Activated T-cell treated with anti-CD3 and anti-CD28 coated beads, Interleukin-2, amount 50 U/mL, for 72 hours (primary cell): Measurements from ENCODE around the gene RGS9. TPM values are rescaled to one million over a fixed set of nuclear protein-coding genes. Genes with fewer than 3 reads are reported as not detected.
A peak's percentile ranks its signal among the peaks of the same experiment; 100 is the strongest.

ENCODE experiments used
- ATAC-seq, 2 donors: fragments of 150-1000 bp; cut with Tn5 transposase; replicated peaks in 1 of 2; 2 replicates each; pipeline ENCODE4 v1.10.0; 2021; ENCODE audit warnings: moderate library complexity in 2 of 2, mild to moderate bottlenecking in 1 of 2
- DNase-seq, 2 donors: peaks; one replicate each; pipeline ENCODE4 v3.0.0; 2021 to 2022; ENCODE audit warnings: mixed read lengths in 1 of 2
- H3K27ac Mint-ChIP-seq: one replicate; pipeline ENCODE4 v1.8.0; 2022; ENCODE audit warnings: mild to moderate bottlenecking, moderate library complexity, mixed read lengths
- H3K27me3 Mint-ChIP-seq: one replicate; pipeline ENCODE4 v1.8.0; 2022; ENCODE audit warnings: low read depth, mixed read lengths
- H3K36me3 Mint-ChIP-seq, 2 donors: one replicate each; pipeline ENCODE4 v1.8.0; 2022; ENCODE audit warnings: mixed read lengths in 2 of 2, mild to moderate bottlenecking in 1 of 2; ENCODE audit not compliant: insufficient read depth in 2 of 2
- H3K4me1 Mint-ChIP-seq: one replicate; pipeline ENCODE4 v1.8.0; 2022; ENCODE audit warnings: low read depth, mixed read lengths
- H3K4me3 Mint-ChIP-seq, 2 donors: one replicate each; pipeline ENCODE4 v1.8.0; 2022; ENCODE audit warnings: mild to moderate bottlenecking in 2 of 2, mixed read lengths in 2 of 2, moderate library complexity in 2 of 2
- H3K9me3 Mint-ChIP-seq, 2 donors: one replicate each; pipeline ENCODE4 v1.8.0; 2022; ENCODE audit warnings: mixed read lengths in 2 of 2
- total RNA-seq, 2 donors: library from RNA; stranded (reverse); gene quantifications; one replicate each; pipeline ENCODE4 v1.2.3, GENCODE V29; 2022

The RGS9 gene
- total RNA-seq, 2 donors from 2014 or later, result 5.8 to 16.6 TPM

DNA sequence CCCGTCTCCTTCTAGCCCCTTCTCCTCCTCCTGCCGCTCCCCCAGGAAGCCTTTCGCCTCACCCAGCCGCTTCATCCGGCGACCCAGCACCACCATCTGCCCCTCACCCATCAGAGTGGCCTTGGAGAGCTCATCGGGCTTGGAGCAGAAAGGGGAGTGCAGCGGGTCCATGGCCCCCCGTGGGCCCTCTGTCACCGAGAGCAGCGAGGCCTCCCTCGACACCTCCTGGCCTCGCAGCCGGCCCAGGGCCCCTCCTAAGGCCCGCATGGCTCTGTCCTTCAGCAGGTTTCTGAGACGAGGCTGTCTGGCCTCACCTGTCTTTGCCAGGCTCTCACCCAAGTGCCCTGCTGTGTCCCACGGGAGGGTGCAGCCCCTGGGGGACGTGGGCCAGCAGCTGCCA lies 87.9 kb downstream of the RGS9 start:
- Mint-ChIP-seq H3K27me3 (peaks cover 30% of the 10 kb centered on the region), H3K4me3 (no peak overlapping the region)

DNA sequence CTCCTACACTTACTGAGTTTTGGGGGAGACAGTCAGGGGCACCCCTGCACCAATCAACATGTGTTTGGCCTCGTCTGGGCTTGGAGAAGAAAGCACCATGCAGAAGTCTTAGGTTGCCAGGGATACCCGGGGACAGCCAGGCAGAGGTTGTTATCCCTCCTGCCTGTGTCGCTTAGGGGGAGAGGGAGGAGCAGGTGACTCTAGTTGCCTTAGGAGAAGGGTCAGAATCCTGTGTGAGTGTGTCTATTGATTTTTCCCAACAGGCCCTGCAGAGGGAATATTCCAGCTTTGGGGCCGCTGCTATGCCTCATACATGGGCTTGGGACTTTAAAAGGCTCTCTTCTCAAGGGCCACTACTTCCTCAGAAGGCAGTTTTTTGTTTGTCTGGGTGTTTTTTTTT lies 89.1 kb downstream of the RGS9 start:
- Mint-ChIP-seq H3K27me3 (peaks cover 30% of the 10 kb centered on the region), H3K36me3 (no peaks in the 10 kb centered on the region), H3K4me3 (no peak overlapping the region), H3K27ac (no peak overlapping the region), H3K4me1 (peaks cover 44% of the 10 kb centered on the region), H3K9me3 (peaks cover 0 to 3% of the 10 kb centered on the region in 2 donors)
- no peak for ATAC-seq
- DNase-seq, result no peak

More for the DNA sequence above, 87.9 kb downstream of the RGS9 start:
- no peak overlapping the region for H3K27ac Mint-ChIP-seq
- peaks cover 0 to under 1% of the 10 kb centered on the region in 2 donors for H3K9me3 Mint-ChIP-seq
- DNase-seq (no peak), ATAC-seq (no peak)
- H3K36me3 Mint-ChIP-seq, result no peaks in the 10 kb centered on the region
- H3K4me1 Mint-ChIP-seq, result peaks cover 33% of the 10 kb centered on the region

DNA sequence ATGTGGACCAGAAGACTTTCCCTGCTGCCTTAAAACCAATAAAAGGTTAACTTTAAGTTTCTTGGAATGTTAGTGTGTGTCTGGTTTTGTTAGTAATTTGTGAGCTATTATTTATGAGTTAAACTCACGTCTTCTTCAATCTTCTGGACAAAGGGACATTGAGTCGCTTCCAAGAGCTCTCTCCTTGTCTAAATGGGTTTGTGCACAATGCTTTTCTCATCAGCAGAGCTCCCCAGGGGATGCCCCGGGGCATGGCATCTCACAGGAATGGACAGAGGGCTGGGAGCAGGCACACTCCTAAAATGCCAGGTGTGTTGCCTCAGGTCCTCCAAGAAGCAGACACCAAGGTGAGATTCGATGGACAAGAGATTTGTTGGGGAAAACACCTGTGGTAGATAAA lies 90.5 kb downstream of the RGS9 start:
- DNase-seq (no peak), ATAC-seq (no peak)
- Mint-ChIP-seq H3K9me3 (peaks cover 0 to 3% of the 10 kb centered on the region in 2 donors), H3K36me3 (no peaks in the 10 kb centered on the region), H3K27me3 (peaks cover 24% of the 10 kb centered on the region), H3K27ac (no peak overlapping the region), H3K4me1 (peaks cover 51% of the 10 kb centered on the region), H3K4me3 (peak overlapping the region in 1 of 2 donors; percentile 6)

DNA sequence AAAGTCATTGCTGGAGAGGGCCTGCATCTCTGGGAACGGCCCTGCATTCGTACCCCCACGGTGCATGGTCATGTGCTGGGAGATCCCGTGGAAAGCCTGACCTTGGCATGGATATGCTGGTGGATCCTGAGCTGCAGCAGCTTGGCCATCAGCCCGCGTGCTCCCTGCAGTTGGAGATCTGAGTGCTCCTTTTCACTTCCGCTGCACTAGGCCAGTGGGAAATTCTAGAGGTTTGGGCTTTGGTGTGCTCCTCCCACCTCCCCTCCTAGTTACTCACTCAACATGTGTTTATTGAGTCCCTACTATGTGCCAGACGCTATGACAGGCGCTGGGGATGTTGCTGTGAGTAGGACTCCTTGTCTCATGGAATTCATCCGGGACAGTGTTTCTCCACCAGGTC lies 91.1 kb downstream of the RGS9 start:
- Mint-ChIP-seq H3K4me3 (peak overlapping the region; percentile 50 to 77), H3K9me3 (peaks cover 0 to 3% of the 10 kb centered on the region in 2 donors), H3K27me3 (peaks cover 24% of the 10 kb centered on the region), H3K4me1 (peaks cover 51% of the 10 kb centered on the region), H3K36me3 (no peaks in the 10 kb centered on the region), H3K27ac (no peak overlapping the region)
- ATAC-seq (no peak), DNase-seq (no peak)

DNA sequence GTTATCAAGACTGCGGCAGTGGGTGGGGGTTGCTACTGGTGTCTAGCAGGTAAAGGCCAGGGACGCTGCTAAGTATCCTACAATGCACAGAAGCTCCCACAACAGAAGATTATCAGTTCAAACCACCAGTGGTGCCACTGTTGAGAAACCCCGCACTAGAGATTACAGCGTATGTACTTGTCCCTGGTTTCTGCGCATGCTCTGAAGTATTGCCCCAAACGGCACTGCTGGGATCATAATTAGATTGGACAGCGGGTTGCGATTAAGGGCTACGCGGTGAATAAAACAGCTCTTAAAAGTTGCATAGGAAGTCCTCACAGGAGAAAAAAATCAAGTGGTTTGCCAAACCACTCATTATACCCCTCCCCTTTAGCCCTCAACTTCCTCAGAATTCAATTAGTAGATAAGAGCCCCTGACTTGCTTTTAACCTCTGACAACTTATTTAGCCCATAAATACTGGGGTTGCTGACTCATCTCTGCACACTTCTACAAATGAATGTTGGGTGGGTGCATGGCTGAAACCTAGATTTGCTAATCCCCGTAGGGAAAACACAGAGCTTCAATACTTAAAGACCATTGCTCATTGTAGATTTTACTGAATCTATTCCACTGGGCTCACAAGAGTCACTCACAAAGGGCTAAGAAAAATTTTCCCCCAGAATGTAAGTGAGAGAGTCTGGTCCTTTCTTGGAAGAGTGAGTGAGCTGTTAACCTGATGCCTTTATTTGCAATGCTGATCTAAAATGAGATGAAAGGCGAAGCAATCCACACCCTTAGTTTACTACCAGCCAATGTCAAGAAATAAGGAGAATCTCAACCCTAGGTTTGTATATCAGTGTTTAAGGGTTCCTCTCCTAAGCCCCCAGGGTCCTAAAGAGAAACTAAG lies 91.8 kb downstream of the RGS9 start:
- peak; percentile 90 for ATAC-seq
- H3K36me3 Mint-ChIP-seq, result no peaks in the 10 kb centered on the region
- peak; percentile 71 to 77 for DNase-seq
- H3K27me3 Mint-ChIP-seq, result peaks cover 25% of the 10 kb centered on the region
- peak overlapping the region; percentile 90 for H3K27ac Mint-ChIP-seq
- peaks cover 0 to 3% of the 10 kb centered on the region in 2 donors for H3K9me3 Mint-ChIP-seq
- H3K4me3 Mint-ChIP-seq, result peak overlapping the region; percentile 50 to 77
- peaks cover 51% of the 10 kb centered on the region for H3K4me1 Mint-ChIP-seq

DNA sequence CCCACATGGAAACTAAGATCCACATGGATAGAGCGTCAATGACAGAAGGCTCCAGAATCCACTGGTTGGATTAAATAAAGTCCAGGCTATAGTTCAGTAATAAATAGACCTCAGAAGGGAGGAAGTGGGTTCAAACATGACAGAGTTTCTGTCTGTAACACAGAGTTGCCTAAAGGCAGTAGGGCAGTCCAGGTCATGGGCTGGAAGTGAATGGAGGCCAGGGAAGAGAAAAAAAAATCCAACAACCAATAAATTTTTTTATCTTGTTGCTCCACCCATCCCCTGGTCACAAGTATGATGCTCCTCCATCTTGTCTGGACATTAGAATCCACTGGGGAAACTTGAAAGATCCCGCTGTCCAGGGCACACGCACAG lies 92.4 kb downstream of the RGS9 start:
- Mint-ChIP-seq H3K4me1 (peaks cover 51% of the 10 kb centered on the region), H3K4me3 (peak overlapping the region; percentile 50 to 77), H3K27ac (peak overlapping the region; percentile 90), H3K36me3 (no peaks in the 10 kb centered on the region), H3K27me3 (peaks cover 31% of the 10 kb centered on the region), H3K9me3 (peaks cover 0 to 3% of the 10 kb centered on the region in 2 donors)
- DNase-seq (no peak), ATAC-seq (peak; percentile 26 to 49)

DNA sequence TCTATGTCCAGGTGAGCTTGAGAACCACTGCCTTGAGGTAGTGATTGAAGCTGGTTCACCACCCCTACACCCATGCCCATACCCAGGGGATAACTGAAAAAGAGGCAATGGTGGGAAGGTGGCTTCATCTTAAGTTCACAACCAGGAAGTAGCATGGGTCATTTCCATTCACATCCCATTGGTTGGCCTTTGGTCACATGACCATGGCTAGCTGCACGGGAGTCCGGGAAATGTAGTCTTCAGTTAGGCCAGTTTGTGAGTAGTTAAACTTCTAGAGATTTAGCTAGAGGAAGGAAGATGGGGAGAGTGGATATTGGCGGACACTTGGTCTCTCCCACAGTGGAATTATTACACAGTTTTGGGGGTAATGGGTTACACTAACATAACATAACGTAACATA lies 92.9 kb downstream of the RGS9 start:
- ATAC-seq, result no peak
- peak overlapping the region; percentile 50 to 77 for H3K4me3 Mint-ChIP-seq
- peaks cover 0 to 3% of the 10 kb centered on the region in 2 donors for H3K9me3 Mint-ChIP-seq
- peaks cover 53% of the 10 kb centered on the region for H3K4me1 Mint-ChIP-seq
- H3K27ac Mint-ChIP-seq, result peak overlapping the region; percentile 90
- H3K36me3 Mint-ChIP-seq, result no peaks in the 10 kb centered on the region
- no peak for DNase-seq
- peaks cover 31% of the 10 kb centered on the region for H3K27me3 Mint-ChIP-seq

DNA sequence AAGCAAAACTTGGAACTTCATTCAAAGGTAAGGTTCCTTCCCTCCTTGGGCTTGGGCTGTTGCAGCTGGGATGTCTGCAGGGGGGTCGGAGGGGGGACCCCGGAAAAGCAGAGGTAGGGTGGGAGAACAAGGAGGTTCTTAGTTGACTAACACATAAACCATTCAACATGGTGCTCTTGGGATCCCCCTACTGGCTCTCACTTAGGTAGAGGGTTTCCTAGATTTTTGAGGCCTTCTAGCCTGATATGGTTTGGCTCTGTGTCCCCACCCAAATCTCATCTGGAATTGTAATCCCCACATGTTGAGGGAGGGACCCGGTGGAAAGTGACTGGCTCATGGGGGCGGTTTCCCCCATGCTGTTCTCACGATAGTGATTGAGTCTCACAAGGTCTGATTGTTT lies 93.9 kb downstream of the RGS9 start:
- Mint-ChIP-seq H3K4me3 (no peak overlapping the region), H3K9me3 (peaks cover 0 to 4% of the 10 kb centered on the region in 2 donors), H3K27me3 (peaks cover 23% of the 10 kb centered on the region), H3K36me3 (no peaks in the 10 kb centered on the region), H3K27ac (no peak overlapping the region), H3K4me1 (peaks cover 50% of the 10 kb centered on the region)
- ATAC-seq, result no peak
- DNase-seq, result no peak

DNA sequence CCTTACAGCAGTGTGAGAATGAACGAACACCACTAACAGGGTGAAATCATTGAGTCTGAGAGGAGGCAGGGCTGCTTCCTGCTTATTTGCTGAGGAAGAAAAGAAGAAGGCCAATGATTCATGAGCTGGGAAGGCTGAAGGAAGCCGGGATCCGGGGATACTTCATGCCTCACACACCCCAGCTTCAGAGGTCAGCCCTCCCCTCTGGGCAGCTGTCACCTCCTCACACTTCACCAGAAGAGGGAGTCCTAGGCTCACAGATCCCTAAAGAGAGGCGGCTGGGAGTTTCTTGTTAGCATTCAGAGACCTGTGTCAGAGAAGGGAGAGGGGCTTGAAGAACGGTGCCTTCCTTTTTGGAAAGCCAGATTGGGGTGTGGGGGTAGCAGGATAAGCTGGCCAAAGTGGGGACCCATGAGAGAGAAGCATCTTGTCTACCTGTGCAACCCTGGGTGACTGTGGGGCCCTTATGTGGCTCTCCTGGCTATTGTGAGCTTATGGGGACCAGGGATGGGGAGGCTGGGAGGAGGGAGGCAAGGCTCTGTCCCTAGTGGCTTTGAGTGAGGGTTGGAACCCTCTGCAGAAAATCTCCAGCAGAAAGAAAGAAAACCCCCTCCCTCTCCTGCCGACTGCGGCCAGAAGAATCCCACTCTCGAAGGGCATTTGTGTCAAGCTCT lies 94.6 kb downstream of the RGS9 start:
- Mint-ChIP-seq H3K27ac (no peak overlapping the region), H3K9me3 (peaks cover 0 to 4% of the 10 kb centered on the region in 2 donors), H3K27me3 (peaks cover 22% of the 10 kb centered on the region), H3K4me3 (peak overlapping the region in 1 of 2 donors; percentile 37), H3K4me1 (peaks cover 50% of the 10 kb centered on the region), H3K36me3 (peaks cover 1% of the 10 kb centered on the region in 2 donors)
- peak; percentile 15 to 32 for ATAC-seq
- DNase-seq, result peak; percentile 60 to 73

DNA sequence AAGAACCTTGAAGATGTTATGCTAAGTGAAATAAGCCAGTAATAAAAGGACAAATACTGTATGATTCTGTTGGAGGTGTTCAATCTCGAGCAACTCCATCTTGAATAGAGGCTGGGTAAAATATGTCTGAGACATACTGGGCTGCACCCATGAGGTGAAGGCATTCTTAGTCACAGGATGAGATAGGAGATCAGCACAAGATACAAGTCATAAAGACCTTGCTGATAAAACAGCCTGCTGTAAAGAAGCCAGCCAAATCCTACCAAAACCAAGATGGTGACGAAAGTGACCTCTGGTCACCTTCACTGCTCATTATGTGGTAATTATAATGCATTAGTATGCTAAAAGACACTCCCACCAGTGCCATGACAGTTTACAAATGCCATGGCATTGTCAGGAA lies 98.1 kb downstream of the RGS9 start:
- Mint-ChIP-seq H3K27ac (no peak overlapping the region), H3K4me1 (peaks cover 22% of the 10 kb centered on the region), H3K4me3 (no peak overlapping the region), H3K27me3 (peaks cover 30% of the 10 kb centered on the region), H3K9me3 (peaks cover 0 to 2% of the 10 kb centered on the region in 2 donors), H3K36me3 (peaks cover 1 to 2% of the 10 kb centered on the region in 2 donors)
- ATAC-seq (peak; percentile 67 to 84), DNase-seq (no peak)

DNA sequence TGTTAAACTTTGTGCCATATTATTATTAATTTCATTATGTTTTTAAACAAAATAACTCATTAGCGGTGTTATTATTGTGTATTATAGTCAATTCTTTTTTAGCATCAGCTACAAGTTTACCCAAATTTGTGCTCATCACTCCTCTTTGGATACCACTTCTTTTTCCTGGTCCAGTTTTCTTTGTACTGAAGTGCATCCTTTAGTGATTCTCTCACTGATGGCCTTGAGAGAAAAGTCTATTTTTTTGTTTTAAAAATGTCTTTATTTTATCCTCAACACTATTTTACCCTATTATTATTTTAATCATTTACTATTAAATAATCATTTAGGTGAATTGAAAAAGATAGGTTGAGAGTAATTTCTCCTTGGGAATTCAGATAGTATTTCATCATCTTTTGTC lies 99.2 kb downstream of the RGS9 start:
- Mint-ChIP-seq H3K4me1 (peaks cover 11% of the 10 kb centered on the region), H3K36me3 (peaks cover 1 to 2% of the 10 kb centered on the region in 2 donors), H3K4me3 (no peak overlapping the region), H3K27ac (no peak overlapping the region), H3K9me3 (peaks cover 0 to 2% of the 10 kb centered on the region in 2 donors), H3K27me3 (peaks cover 30% of the 10 kb centered on the region)
- no peak for DNase-seq
- ATAC-seq, result no peak

DNA sequence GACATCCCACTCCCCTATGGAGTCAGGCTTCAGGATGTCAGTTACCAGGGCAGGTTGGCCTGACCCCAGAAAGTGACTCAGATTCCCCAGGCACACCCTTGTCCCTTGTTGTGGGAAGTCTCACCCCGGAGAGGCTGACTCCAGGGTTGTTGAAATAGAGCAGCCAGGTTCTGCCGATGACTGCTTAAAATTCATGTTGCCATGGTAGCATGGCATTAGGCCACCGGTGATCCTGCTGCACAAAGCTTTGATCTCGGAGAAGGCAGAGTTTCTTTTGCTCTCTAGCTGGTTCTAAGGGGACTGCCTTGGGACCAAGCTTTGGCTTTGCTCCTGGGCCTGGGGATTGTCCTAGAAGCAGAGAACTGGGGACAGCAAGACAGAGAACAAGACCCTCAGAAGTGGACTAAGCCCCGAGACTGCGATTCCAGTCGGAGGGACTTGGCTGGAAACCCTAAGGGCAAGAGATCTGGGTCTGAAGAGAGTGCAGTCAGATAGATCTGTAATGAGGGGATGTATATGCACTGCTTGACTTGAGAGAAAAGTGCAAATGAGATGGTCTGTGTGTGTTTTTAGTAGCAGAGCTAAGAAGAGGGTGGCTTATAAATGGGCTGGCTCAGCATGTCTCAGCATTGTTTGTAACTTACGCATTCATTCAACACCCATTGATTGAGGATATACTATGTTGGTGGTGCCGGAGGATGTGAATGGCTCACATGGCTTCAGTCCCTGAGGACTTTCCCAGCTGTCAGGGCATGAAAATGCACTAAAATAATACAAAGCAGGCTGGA lies 106.9 kb downstream of the RGS9 start:
- no peak for DNase-seq
- H3K36me3 Mint-ChIP-seq, result no peaks in the 10 kb centered on the region
- peaks cover 10% of the 10 kb centered on the region for H3K4me1 Mint-ChIP-seq
- H3K27ac Mint-ChIP-seq, result no peak overlapping the region
- no peak overlapping the region for H3K4me3 Mint-ChIP-seq
- H3K9me3 Mint-ChIP-seq, result no peaks in the 10 kb centered on the region
- ATAC-seq, result peak in 1 of 2 donors; percentile 49
- peaks cover 30% of the 10 kb centered on the region for H3K27me3 Mint-ChIP-seq

DNA sequence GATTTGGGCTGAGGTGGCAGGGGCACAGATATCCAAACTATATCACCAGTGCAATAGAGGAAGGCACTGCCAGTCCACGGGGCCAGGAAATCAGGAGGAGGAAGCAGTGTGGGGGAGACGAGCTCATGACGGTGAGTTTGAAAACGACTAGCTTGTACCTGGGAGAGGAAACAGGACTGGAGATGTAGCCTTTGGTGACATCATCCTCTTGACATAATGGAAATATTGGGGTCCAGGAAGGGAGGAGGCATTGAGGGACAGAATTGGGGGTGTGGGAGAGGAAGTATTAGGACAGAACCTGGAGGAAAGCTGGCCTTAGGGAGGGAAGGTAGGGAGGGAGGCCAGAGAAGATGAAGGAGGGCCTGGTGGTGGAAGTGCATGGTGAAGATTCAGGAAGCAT lies 109.1 kb downstream of the RGS9 start:
- no peaks in the 10 kb centered on the region for H3K36me3 Mint-ChIP-seq
- H3K27me3 Mint-ChIP-seq, result peaks cover 42% of the 10 kb centered on the region
- ATAC-seq (no peak), DNase-seq (no peak)
- H3K9me3 Mint-ChIP-seq, result no peaks in the 10 kb centered on the region
- no peak overlapping the region for H3K27ac Mint-ChIP-seq
- H3K4me1 Mint-ChIP-seq, result peaks cover 10% of the 10 kb centered on the region
- no peak overlapping the region for H3K4me3 Mint-ChIP-seq
